Mesothelial cell of epicardium (in vitro differentiated cells): ENCODE data around the gene DGKD. TPM values are rescaled to one million over a fixed set of nuclear protein-coding genes. Genes with fewer than 3 reads are reported as not detected.

ENCODE experiments used
- DNase-seq, 2 experiments: peaks; one replicate each; pipeline ENCODE4 v3.0.0; 2021; ENCODE audit warnings: low spot score in 2 of 2; ENCODE audit not compliant: unreplicated experiment in 2 of 2
- H3K27ac Mint-ChIP-seq: 2 replicates; pipeline ENCODE4 v1.8.0; 2021; ENCODE audit warnings: mixed read lengths
- H3K27me3 Mint-ChIP-seq: 2 replicates; pipeline ENCODE4 v1.8.0; 2021; ENCODE audit warnings: low read depth, mixed read lengths
- H3K36me3 Mint-ChIP-seq: 2 replicates; pipeline ENCODE4 v1.8.0; 2021; ENCODE audit warnings: mixed read lengths
- H3K4me1 Mint-ChIP-seq: 2 replicates; pipeline ENCODE4 v1.8.0; 2021; ENCODE audit warnings: mixed read lengths
- H3K4me3 Mint-ChIP-seq: 2 replicates; pipeline ENCODE4 v1.8.0; 2021; ENCODE audit warnings: mild to moderate bottlenecking, moderate library complexity, mixed read lengths
- H3K9me3 Mint-ChIP-seq: 2 replicates; pipeline ENCODE4 v1.8.0; 2021; ENCODE audit warnings: mixed read lengths
- CTCF ChIP-seq: fragments of 200-600 bp; sonication (generic); IDR thresholded peaks from one replicate; pipeline ENCODE4 v1.5.0; 2021; ENCODE audit warnings: antibody characterized with exemption; ENCODE audit not compliant: unreplicated experiment
- total RNA-seq: library from RNA; stranded (reverse); gene quantifications from 3 replicates; pipeline ENCODE4 v1.2.1, GENCODE V29; 2021

DGKD gene
- total RNA-seq, 1 donor from 2014 or later = 64.5 TPM

GRCh38 chr2:233479616-233480489 is 125.6 kb downstream of the DGKD start:
- Mint-ChIP-seq H3K27me3 (no peaks in the 10 kb centered on the region), H3K36me3 (peaks cover 39% of the 10 kb centered on the region), H3K4me3 (no peak overlapping the region), H3K4me1 (peaks cover 10% of the 10 kb centered on the region), H3K9me3 (no peaks in the 10 kb centered on the region), H3K27ac (no peak overlapping the region)
- TF ChIP-seq CTCF = no peak
- no peak for DNase-seq

GRCh38 chr2:233480490-233481202 is 126.4 kb downstream of the DGKD start:
- DNase-seq = no peak
- H3K27ac Mint-ChIP-seq = no peak overlapping the region
- H3K4me1 Mint-ChIP-seq = peaks cover 10% of the 10 kb centered on the region
- peaks cover 45% of the 10 kb centered on the region for H3K36me3 Mint-ChIP-seq
- TF ChIP-seq CTCF = no peak
- no peaks in the 10 kb centered on the region for H3K9me3 Mint-ChIP-seq
- no peak overlapping the region for H3K4me3 Mint-ChIP-seq
- no peaks in the 10 kb centered on the region for H3K27me3 Mint-ChIP-seq

GRCh38 chr2:233481368-233482142 is 127.3 kb downstream of the DGKD start:
- Mint-ChIP-seq H3K36me3 (peaks cover 44% of the 10 kb centered on the region), H3K4me1 (peaks cover 17% of the 10 kb centered on the region), H3K27ac (peak overlapping the region; percentile 80), H3K27me3 (no peaks in the 10 kb centered on the region), H3K9me3 (no peaks in the 10 kb centered on the region), H3K4me3 (no peak overlapping the region)
- no peak for DNase-seq
- no peak for TF ChIP-seq CTCF

GRCh38 chr2:233482616-233483015 is 128.3 kb downstream of the DGKD start:
- no peak for DNase-seq
- TF ChIP-seq CTCF = no peak
- Mint-ChIP-seq H3K27ac (no peak overlapping the region), H3K4me1 (peaks cover 27% of the 10 kb centered on the region), H3K4me3 (no peak overlapping the region), H3K9me3 (no peaks in the 10 kb centered on the region), H3K27me3 (no peaks in the 10 kb centered on the region), H3K36me3 (peaks cover 43% of the 10 kb centered on the region)

GRCh38 chr2:233485726-233486125 is 131.4 kb downstream of the DGKD start:
- Mint-ChIP-seq H3K27ac (peak overlapping the region; percentile 87), H3K27me3 (no peaks in the 10 kb centered on the region), H3K4me3 (no peak overlapping the region), H3K36me3 (peaks cover 51% of the 10 kb centered on the region), H3K9me3 (no peaks in the 10 kb centered on the region), H3K4me1 (peaks cover 55% of the 10 kb centered on the region)
- DNase-seq = no peak
- TF ChIP-seq CTCF = no peak
